Peyer's patch (tissue), 4 donors: ENCODE measurements around the gene SAGE1. TPM values are rescaled to one million over a fixed set of nuclear protein-coding genes. Genes with fewer than 3 reads are reported as not detected.
"Not testable (repeated sequence)": the region's sequence is repeated elsewhere in the genome, so short reads cannot be mapped to it uniquely, and the experiment has no call there.

ENCODE experiments used
- DNase-seq, 3 donors: peaks; one replicate each; pipeline ENCODE4 v3.0.0-alpha.2; 2017 to 2019
- H3K27ac ChIP-seq, 4 donors: fragments of 200-600 bp; sonication (generic); one replicate each; pipeline ENCODE4 v1.5.1; 2016 to 2019
- H3K27me3 ChIP-seq, 2 donors: fragments of 200-600 bp; sonication (generic); one replicate each; pipeline ENCODE4 v1.5.1; 2019
- H3K36me3 ChIP-seq, 3 donors: fragments of 200-600 bp; sonication (generic); one replicate each; pipeline ENCODE4 v1.5.1; 2016 to 2019
- H3K4me1 ChIP-seq, 4 donors: fragments of 200-600 bp; sonication (generic); one replicate each; pipeline ENCODE4 v1.5.1; 2016 to 2019
- H3K4me3 ChIP-seq, 4 donors: fragments of 200-600 bp; sonication (generic); 1 replicate in 3 of 4; 2 replicates in 1 of 4; pipeline ENCODE4 v1.5.1; 2016 to 2019; ENCODE audit warnings: mild to moderate bottlenecking in 1 of 4
- H3K9me3 ChIP-seq, 4 donors: fragments of 200-600 bp; sonication (generic); one replicate each; pipeline ENCODE4 v1.5.1; 2016 to 2019; ENCODE audit warnings: mild to moderate bottlenecking in 1 of 4
- CTCF ChIP-seq, 6 experiments: fragments of 450-650 bp in 4 of 6; fragments of 200-600 bp in 2 of 6; sonication (generic) in 1 of 6; IDR thresholded peaks; one replicate each; pipeline ENCODE4 v1.5.1; 2017 to 2019; ENCODE audit warnings: antibody characterized with exemption in 6 of 6, mild to moderate bottlenecking in 3 of 6, moderate library complexity in 1 of 6
- POLR2A ChIP-seq, 2 donors: fragments of 450-650 bp; IDR thresholded peaks; one replicate each; pipeline ENCODE4 v1.5.1; 2017; ENCODE audit warnings: antibody characterized with exemption in 2 of 2, mild to moderate bottlenecking in 2 of 2, moderate library complexity in 2 of 2
- total RNA-seq, 4 donors: library from RNA; depleted of rRNA; stranded (reverse); fragments of >200 nt; gene quantifications; one replicate each; pipeline ENCODE4 v1.1.0, GENCODE V29; 2016

SAGE1 gene
- not detected for total RNA-seq

GRCh38 chrX:135893294-135893817, at the start of gene SAGE1, which contains the start of gene CT45A10:
Gene SAGE1, plus strand, starts transcription at chrX:135893716. Its CDS starts 2,527 bp downstream, at chrX:135896243.
Gene CT45A10, minus strand, starts transcription at chrX:135893444. Its CDS starts 8,100 bp downstream, at chrX:135885344.
- no peak within 1 kb of the TSS for H3K27ac ChIP-seq
- no peaks in the 10 kb centered on the region for H3K36me3 ChIP-seq
- no peaks in the 10 kb centered on the region for H3K9me3 ChIP-seq
- no peak within 1 kb of the TSS for H3K4me3 ChIP-seq
- H3K4me1 ChIP-seq = no peaks in the 10 kb centered on the region
- H3K27me3 ChIP-seq = no peaks in the 10 kb centered on the region
- TF ChIP-seq POLR2A (IDR thresholded peaks at IDR 0.05) (no peak), CTCF (IDR thresholded peaks at IDR 0.05) (no peak)
- DNase-seq = no peak

- not testable (repeated sequence) for H3K4me3 ChIP-seq, H3K36me3 ChIP-seq, H3K27me3 ChIP-seq, H3K4me1 ChIP-seq, DNase-seq, H3K9me3 ChIP-seq, H3K27ac ChIP-seq
Observed at GRCh38 chrX:135854438-135854837, 39.1 kb upstream of the SAGE1 start, which contains the start of gene CT45A8. Gene CT45A8, minus strand, starts transcription at chrX:135854538. Its CDS starts 3,755 bp downstream, at chrX:135850783.

- not testable (repeated sequence) for H3K27me3 ChIP-seq, H3K4me3 ChIP-seq, H3K36me3 ChIP-seq, DNase-seq, H3K4me1 ChIP-seq, H3K9me3 ChIP-seq, H3K27ac ChIP-seq
Observed at GRCh38 chrX:135871712-135872111, 21.8 kb upstream of the SAGE1 start, which contains the start of gene CT45A9. Gene CT45A9, minus strand, starts transcription at chrX:135871812. Its CDS starts 3,751 bp downstream, at chrX:135868061.

GRCh38 chrX:135882741-135883140, 10.8 kb upstream of the SAGE1 start:
- not testable (repeated sequence) for DNase-seq, H3K27ac ChIP-seq, H3K4me3 ChIP-seq, H3K27me3 ChIP-seq, H3K36me3 ChIP-seq, H3K4me1 ChIP-seq, H3K9me3 ChIP-seq

GRCh38 chrX:135888230-135888629, 5.3 kb upstream of the SAGE1 start:
- H3K9me3 ChIP-seq, H3K4me3 ChIP-seq, H3K27me3 ChIP-seq, H3K36me3 ChIP-seq, H3K27ac ChIP-seq, H3K4me1 ChIP-seq, DNase-seq: not testable (repeated sequence)

- H3K36me3 ChIP-seq, H3K4me3 ChIP-seq, DNase-seq, H3K27me3 ChIP-seq, H3K9me3 ChIP-seq, H3K27ac ChIP-seq, H3K4me1 ChIP-seq: not testable (repeated sequence)
Observed at GRCh38 chrX:135888976-135889375, 4.5 kb upstream of the SAGE1 start.

GRCh38 chrX:135890087-135890585, 3.4 kb upstream of the SAGE1 start:
- no peaks in the 10 kb centered on the region for H3K9me3 ChIP-seq
- TF ChIP-seq POLR2A (IDR thresholded peaks at IDR 0.05) (no peak), CTCF (IDR thresholded peaks at IDR 0.05) (no peak)
- no peak overlapping the region for H3K27ac ChIP-seq
- no peak overlapping the region for H3K4me3 ChIP-seq
- H3K36me3 ChIP-seq = no peaks in the 10 kb centered on the region
- no peaks in the 10 kb centered on the region for H3K4me1 ChIP-seq
- no peak for DNase-seq
- no peaks in the 10 kb centered on the region for H3K27me3 ChIP-seq

GRCh38 chrX:135892781-135893180, 735 bp upstream of the SAGE1 start:
- no peak overlapping the region for H3K4me3 ChIP-seq

More at GRCh38 chrX:135892781-135893180, 735 bp upstream of the SAGE1 start:
- Histone ChIP-seq H3K36me3 (no peaks in the 10 kb centered on the region), H3K9me3 (no peaks in the 10 kb centered on the region), H3K27me3 (no peaks in the 10 kb centered on the region), H3K27ac (no peak overlapping the region), H3K4me1 (no peaks in the 10 kb centered on the region)
- TF ChIP-seq CTCF (IDR thresholded peaks at IDR 0.05) (no peak), POLR2A (IDR thresholded peaks at IDR 0.05) (no peak)
- no peak for DNase-seq
